K562 (cell line): ENCODE results near the gene PLA2G4F. TPM values are rescaled to one million over a fixed set of nuclear protein-coding genes. Genes with fewer than 3 reads are reported as not detected.
A peak's percentile ranks its signal among the peaks of the same experiment; 100 is the strongest.

Source experiments
- ATAC-seq: fragments of 200-7000 bp; cut with Tn5 transposase; 3 replicates; pipeline ENCODE4 v1.9.1; 2020; ENCODE audit warnings: moderate library complexity
- BruUV-seq: library from RNA; stranded (reverse); fragments of 400-500 nt; replicated peaks from 2 replicates; lab custom pipeline; 2021; lab: Mats Ljungman, UMichigan
- CTCF ChIA-PET: fragments of 300-600 bp; formaldehyde crosslinking; extraction: SDS; loops from one replicate; lab custom pipeline; 2021; ENCODE audit warnings: low intra/inter-chr PET ratio; lab: Yijun Ruan, JAX
- POLR2A ChIA-PET: fragments of 300-600, 350-650 bp; sonication (Branson Sonifier 250); formaldehyde crosslinking; extraction: SDS; loops from one replicate; lab custom pipeline; 2021; ENCODE audit warnings: antibody characterized with exemption, inconsistent platforms; lab: Yijun Ruan, JAX
- DNase-seq, 4 experiments: peaks; one replicate each; pipeline versions ENCODE4 v3.0.0 to v3.0.0-alpha.2; 2011 to 2018; ENCODE audit warnings: low spot score in 3 of 4, mixed read lengths in 3 of 4; ENCODE audit errors: extremely low read depth in 1 of 4
- FAIRE-seq: peaks from 2 replicates; lab custom pipeline; 2011; peaks lifted over from hg19 to GRCh38; lab: Jason Lieb, UNC
- H2AFZ ChIP-seq: 2 replicates; pipeline ENCODE4 v1.6.0; 2011; ENCODE audit warnings: low read depth, low read length, control low read depth, inconsistent platforms
- H3K27ac ChIP-seq: fragments of 200-600 bp; 3 replicates; pipeline ENCODE4 v1.8.0; 2011; ENCODE audit warnings: low read depth, mild to moderate bottlenecking, control low read depth, inconsistent platforms, low read length, moderate library complexity, mixed read lengths; ENCODE audit errors: extremely low read depth
- H3K27me3 ChIP-seq, 2 experiments: fragments of 300-600 bp in 1 of 2; 2 replicates in 1 of 2; 3 replicates in 1 of 2; pipeline versions ENCODE4 v1.6.0 to v1.8.0; 2011; ENCODE audit warnings: inconsistent platforms in 2 of 2, low read length in 2 of 2, mild to moderate bottlenecking in 1 of 2, mixed read lengths in 1 of 2, moderate library complexity in 1 of 2; ENCODE audit not compliant: control insufficient read depth in 2 of 2, insufficient read depth in 2 of 2
- H3K36me3 ChIP-seq: fragments of 300-600 bp; 3 replicates; pipeline ENCODE4 v1.8.0; 2011; ENCODE audit warnings: mild to moderate bottlenecking, low read length, inconsistent platforms; ENCODE audit not compliant: control insufficient read depth, insufficient read depth
- H3K4me1 ChIP-seq, 2 experiments: fragments of 200-600 bp in 1 of 2; replicated peaks in 1 of 2; 2 replicates in 1 of 2; 3 replicates in 1 of 2; pipeline versions ENCODE4 v1.5.1 to v1.8.0; 2011; ENCODE audit warnings: inconsistent platforms in 2 of 2, low read length in 2 of 2, mild to moderate bottlenecking in 1 of 2, mixed read lengths in 1 of 2, moderate library complexity in 1 of 2; ENCODE audit not compliant: control insufficient read depth in 2 of 2, insufficient read depth in 2 of 2
- H3K4me2 ChIP-seq: 2 replicates; pipeline ENCODE4 v1.6.1; 2011; ENCODE audit warnings: low read length, control low read depth, inconsistent platforms, mixed read lengths; ENCODE audit not compliant: insufficient read depth
- H3K4me3 ChIP-seq: fragments of 200-600 bp; sonication (generic), shearing (Covaris generic); 2 replicates; pipeline ENCODE4 v1.5.1; 2016; ENCODE audit warnings: control low read depth, inconsistent platforms
- H3K79me2 ChIP-seq: fragments of 200-600 bp; 3 replicates; pipeline ENCODE4 v1.8.0; 2011; ENCODE audit warnings: low read length, inconsistent platforms; ENCODE audit not compliant: control insufficient read depth, insufficient read depth
- H3K9ac ChIP-seq, 2 experiments: 2 replicates each; pipeline versions ENCODE4 v1.6.0 to v1.6.1; 2011; ENCODE audit warnings: low read depth in 2 of 2, low read length in 2 of 2, control low read depth in 1 of 2, inconsistent platforms in 1 of 2, mild to moderate bottlenecking in 1 of 2, mixed read lengths in 1 of 2; ENCODE audit not compliant: insufficient read depth in 1 of 2
- H3K9me1 ChIP-seq: one replicate; pipeline ENCODE4 v1.6.0; 2011; ENCODE audit warnings: inconsistent platforms, mild to moderate bottlenecking, low read length, moderate library complexity; ENCODE audit not compliant: control insufficient read depth, insufficient read depth
- H3K9me3 ChIP-seq: replicated peaks from 2 replicates; pipeline ENCODE4 v1.5.1; 2011; ENCODE audit warnings: low read depth, low read length, inconsistent platforms; ENCODE audit not compliant: control insufficient read depth, insufficient read depth
- H4K20me1 ChIP-seq: replicated peaks from 2 replicates; pipeline ENCODE4 v1.6.1; 2011; ENCODE audit warnings: low read length, inconsistent platforms, mixed read lengths; ENCODE audit not compliant: control insufficient read depth, insufficient read depth
- KDM1A ChIP-seq, 2 experiments: fragments of 450-650 bp; IDR thresholded peaks; 2 replicates each; pipeline ENCODE4 v1.6.1; 2016; ENCODE audit warnings: mild to moderate bottlenecking in 2 of 2
- NFATC3 ChIP-seq: fragments of 450-650 bp; IDR thresholded peaks from 2 replicates; pipeline ENCODE4 v1.6.1; 2017; ENCODE audit warnings: mild to moderate bottlenecking
- NR1H2 ChIP-seq: sonication (generic); formaldehyde crosslinking; IDR thresholded peaks from 2 replicates; pipeline ENCODE4 v1.4.0; 2020; ENCODE audit warnings: mild to moderate bottlenecking, missing genetic modification reagents
- POU5F1 ChIP-seq: fragments of 150-350 bp; IDR thresholded peaks from 2 replicates; pipeline ENCODE4 v1.6.1; 2014; ENCODE audit warnings: borderline replicate concordance, low read length, low read depth, mild to moderate bottlenecking; ENCODE audit not compliant: partially characterized antibody
- STAT5A ChIP-seq: IDR thresholded peaks from 2 replicates; pipeline ENCODE4 v1.6.1; 2012; ENCODE audit warnings: low read length, inconsistent platforms, borderline replicate concordance
- ZNF589 ChIP-seq: fragments of 200-800 bp; sonication (Bioruptor generic); IDR thresholded peaks from 2 replicates; pipeline ENCODE4 v1.6.1; 2016; ENCODE audit warnings: low read depth, missing genetic modification characterization, missing compliant biosample characterization
- ZNF699 ChIP-seq: fragments of 250-450 bp; sonication (Bioruptor Pico); IDR thresholded peaks from 2 replicates; pipeline ENCODE4 v1.8.0; 2021; ENCODE audit warnings: mild to moderate bottlenecking, moderate library complexity; ENCODE audit not compliant: insufficient replicate concordance
- WGBS: fragments of 100-300 bp; shearing (Covaris generic); methylation state at CpG from one replicate; pipeline ENCODE4 v1.1.6; 2016; ENCODE audit warnings: low coverage, mixed read lengths; ENCODE audit not compliant: insufficient coverage; ENCODE audit errors: missing lambda C conversion rate; 5-methylcytosine and 5-hydroxymethylcytosine counted together
- in situ Hi-C: fragments of 300-500 bp; cut with MboI; formaldehyde crosslinking; loops from 4 replicates; pipeline ENCODE4 v1.15.0; 2018; ENCODE audit warnings: inconsistent platforms, mixed read lengths
- intact Hi-C: fragments of 100-400 bp; cut with micrococcal nuclease; formaldehyde crosslinking; loops from 2 replicates; pipeline ENCODE4 v1.14.2; 2022
- polyA plus RNA-seq, 8 experiments: library from polyadenylated mRNA; depleted of rRNA in 4 of 8; stranded (reverse) in 5 of 8; unstranded in 3 of 8; fragments of >200 nt; fragmentation: Nextera tagmentation in 2 of 8; fragmentation: Illumina TruSeq in 1 of 8; extraction: Ambion mirVana in 2 of 8; extraction: Trizol in 1 of 8; gene quantifications; 2 replicates each; pipeline versions ENCODE4 v1.2.1 to v1.2.3, GENCODE V29; 2011 to 2014; ENCODE audit warnings: inconsistent platforms in 1 of 8, missing spikeins in 1 of 8
- total RNA-seq, 7 experiments: library from RNA; depleted of rRNA in 6 of 7; stranded (reverse); fragments of >200 nt in 6 of 7; fragmentation: Illumina TruSeq in 2 of 7; extraction: Trizol in 2 of 7; gene quantifications; 2 replicates each; pipeline versions ENCODE4 v1.2.1 to v1.2.3, GENCODE V29; 2011 to 2021; ENCODE audit warnings: low replicate concordance in 1 of 7
- TF ChIP-seq, protein P1 (sequence below): sonication (generic); formaldehyde crosslinking; IDR thresholded peaks from 2 replicates; pipeline ENCODE4 v1.8.0; 2022; ENCODE audit warnings: missing genetic modification reagents, mild to moderate bottlenecking, borderline replicate concordance

The PLA2G4F gene
- total and polyA plus RNA-seq, 9 of the 15 experiments (the other 6 are each of a cell fraction or from before 2014, with no cell fraction given): 0.02 TPM; not detected in 8

DNA sequence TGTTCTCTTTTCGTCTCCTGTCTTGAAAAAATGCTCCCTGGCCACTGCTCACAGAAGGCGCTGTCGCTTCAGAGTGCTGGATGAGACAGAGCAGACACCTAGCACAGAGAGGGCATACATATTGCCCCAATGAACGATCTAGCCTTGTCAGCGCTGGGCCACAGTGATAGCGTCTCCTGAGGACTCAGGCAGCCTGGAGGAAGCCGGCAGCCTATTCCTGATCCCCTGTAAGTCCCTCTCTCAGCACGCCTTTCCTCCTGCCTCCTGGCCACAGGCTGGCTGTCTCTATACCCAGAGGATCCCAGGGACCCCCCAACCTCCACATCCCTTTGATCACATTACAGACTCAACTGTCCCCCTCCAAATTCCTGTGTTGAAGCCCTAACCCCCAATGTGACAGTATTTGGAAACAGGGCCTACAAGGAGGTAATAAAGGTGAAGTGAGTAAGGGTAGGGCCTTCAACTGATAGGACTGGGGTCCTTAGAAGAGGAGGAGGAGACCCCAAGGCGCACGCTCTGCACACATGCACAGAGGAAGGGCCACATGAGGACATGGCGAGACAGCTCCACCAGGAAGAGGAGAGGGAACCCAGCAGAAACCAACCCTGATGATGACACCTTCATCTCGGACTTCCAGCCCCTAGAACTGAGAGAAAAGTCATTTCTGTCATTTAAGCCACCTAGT lies 7.5 kb downstream of the PLA2G4F start:
- Histone ChIP-seq H3K9me3 (no peaks in the 10 kb centered on the region), H3K9ac (no peak overlapping the region), H3K4me2 (no peak overlapping the region), H3K36me3 (no peaks in the 10 kb centered on the region), H3K4me3 (no peak overlapping the region), H3K27ac (no peak overlapping the region), H3K27me3 (peaks cover 17 to 54% of the 10 kb centered on the region in 2 experiments; a peak in 4 of 5 replicates), H4K20me1 (0 out of 2 replicates have a peak, but pooled peaks cover 9% of the 10 kb centered on the region), H3K4me1 (peaks cover 0 to 22% of the 10 kb centered on the region in 2 experiments; a peak in 3 of 5 replicates), H3K79me2 (no peaks in the 10 kb centered on the region), H2AFZ (0 out of 2 replicates have a peak overlapping the region, but pooled peaks have one; percentile 24)
- peak; percentile 23 for FAIRE-seq
- no TSS peak for BruUV-seq
- ChIA-PET POLR2A (no interaction called here), CTCF (no interaction called here)
- in situ Hi-C loops (loop anchor here (10.0 kb wide), 1 partner anchor 236 kb away; no protein-coding TSS in a partner anchor), intact Hi-C loops (no loop called here)
- TF ChIP-seq, protein P1, sequence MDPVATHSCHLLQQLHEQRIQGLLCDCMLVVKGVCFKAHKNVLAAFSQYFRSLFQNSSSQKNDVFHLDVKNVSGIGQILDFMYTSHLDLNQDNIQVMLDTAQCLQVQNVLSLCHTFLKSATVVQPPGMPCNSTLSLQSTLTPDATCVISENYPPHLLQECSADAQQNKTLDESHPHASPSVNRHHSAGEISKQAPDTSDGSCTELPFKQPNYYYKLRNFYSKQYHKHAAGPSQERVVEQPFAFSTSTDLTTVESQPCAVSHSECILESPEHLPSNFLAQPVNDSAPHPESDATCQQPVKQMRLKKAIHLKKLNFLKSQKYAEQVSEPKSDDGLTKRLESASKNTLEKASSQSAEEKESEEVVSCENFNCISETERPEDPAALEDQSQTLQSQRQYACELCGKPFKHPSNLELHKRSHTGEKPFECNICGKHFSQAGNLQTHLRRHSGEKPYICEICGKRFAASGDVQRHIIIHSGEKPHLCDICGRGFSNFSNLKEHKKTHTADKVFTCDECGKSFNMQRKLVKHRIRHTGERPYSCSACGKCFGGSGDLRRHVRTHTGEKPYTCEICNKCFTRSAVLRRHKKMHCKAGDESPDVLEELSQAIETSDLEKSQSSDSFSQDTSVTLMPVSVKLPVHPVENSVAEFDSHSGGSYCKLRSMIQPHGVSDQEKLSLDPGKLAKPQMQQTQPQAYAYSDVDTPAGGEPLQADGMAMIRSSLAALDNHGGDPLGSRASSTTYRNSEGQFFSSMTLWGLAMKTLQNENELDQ (CRISPR knock-in tag): no peak
- no peak for TF ChIP-seq ZNF699 (CRISPR knock-in tag)
- TF ChIP-seq POU5F1: no peak
- TF ChIP-seq KDM1A (IDR thresholded peaks at IDR 0.05): no peak
- TF ChIP-seq ZNF589 (CRISPR knock-in tag): no peak
- no peak for TF ChIP-seq NR1H2 (CRISPR knock-in tag)
- TF ChIP-seq STAT5A: no peak
- no peak for TF ChIP-seq NFATC3
- TF ChIP-seq, all 486 proteins: peak for 0
- ATAC-seq (peak; percentile 52), DNase-seq (peak in 1 of 4 experiments; percentile 13)
- no peaks in the 10 kb centered on the region for H3K9me1 ChIP-seq
- 24% methylated on average over 12 of the region's 12 CpGs for WGBS
